Adrenal gland (tissue), 5 donors: ENCODE measurements around the gene OR4D2.

ENCODE experiments used
- CTCF ChIP-seq, 6 experiments: fragments of 450-650 bp in 4 of 6; fragments of 200-600 bp in 2 of 6; sonication (generic) in 1 of 6; IDR thresholded peaks; 1 replicate in 5 of 6; 2 replicates in 1 of 6; pipeline versions ENCODE4 v1.5.1 to v1.8.0; 2016 to 2021; ENCODE audit warnings: antibody characterized with exemption in 6 of 6, mild to moderate bottlenecking in 2 of 6, moderate library complexity in 1 of 6
- POLR2A ChIP-seq, 2 donors: fragments of 450-650 bp; IDR thresholded peaks; one replicate each; pipeline ENCODE4 v1.6.1; 2017; ENCODE audit warnings: antibody characterized with exemption in 2 of 2, mild to moderate bottlenecking in 2 of 2, moderate library complexity in 1 of 2
- donor health status: DM: no; HTN: no; CAD: no.

GRCh38 chr17:58165981-58166380 lies 801 bp upstream of the OR4D2 start:
- TF ChIP-seq CTCF (IDR thresholded peaks at IDR 0.05) (no peak), POLR2A (IDR thresholded peaks at IDR 0.05) (no peak)
